ENCODE measurements around the gene PRKCH. TPM values are rescaled to one million over a fixed set of nuclear protein-coding genes. Genes with fewer than 3 reads are reported as not detected.
A peak's percentile ranks its signal among the peaks of the same experiment; 100 is the strongest.

The PRKCH gene
- total RNA-seq, 1 experiment from 2014 or later, result 12.4 TPM

GRCh38 chr14:61519106-61519505, 197.7 kb downstream of the PRKCH start:
- no peak overlapping the region for H3K27ac Mint-ChIP-seq (ENCODE audit: low read depth, unreplicated experiment)
- CTCF ChIA-PET, result no interaction called here
- POLR2A ChIA-PET, result interaction anchor here (0.6 to 1.2 kb wide), 2 partner anchors 20 to 176 kb away, joined by 3 to 4 read pairs; partner anchors contain the start of gene HIF1A
- peaks cover 13% of the 10 kb centered on the region for H3K4me1 Mint-ChIP-seq (ENCODE audit: insufficient read depth, unreplicated experiment)
- no peaks in the 10 kb centered on the region for H3K9me3 Mint-ChIP-seq (ENCODE audit: unreplicated experiment)
- intact Hi-C loops (cut with micrococcal nuclease), result no loop called here
- DNase-seq (ENCODE audit: unreplicated experiment), result no peak
- no peaks in the 10 kb centered on the region for H3K27me3 Mint-ChIP-seq (ENCODE audit: insufficient read depth, unreplicated experiment)
- no TSS peak for BruUV-seq (replicated peaks)
- TF ChIP-seq CTCF (IDR thresholded peaks at IDR 0.05; ENCODE audit: unreplicated experiment), result no peak
- H3K36me3 Mint-ChIP-seq (ENCODE audit: insufficient read depth, unreplicated experiment), result no peaks in the 10 kb centered on the region
- no peak overlapping the region for H3K4me3 Mint-ChIP-seq (ENCODE audit: unreplicated experiment)

GRCh38 chr14:61519735-61520134, 198.4 kb downstream of the PRKCH start:
- ChIA-PET CTCF (interaction anchor here (0.6 kb wide), 2 partner anchors 48 to 1231 kb away, joined by 3 to 7 read pairs; no protein-coding TSS in a partner anchor), POLR2A (interaction anchor here (0.6 to 1.2 kb wide), 2 partner anchors 21 to 175 kb away, joined by 3 to 4 read pairs; partner anchors contain the start of gene HIF1A)
- Mint-ChIP-seq H3K27me3 (ENCODE audit: insufficient read depth, unreplicated experiment) (no peaks in the 10 kb centered on the region), H3K4me1 (ENCODE audit: insufficient read depth, unreplicated experiment) (peaks cover 19% of the 10 kb centered on the region), H3K9me3 (ENCODE audit: unreplicated experiment) (no peaks in the 10 kb centered on the region), H3K27ac (ENCODE audit: low read depth, unreplicated experiment) (no peak overlapping the region), H3K4me3 (ENCODE audit: unreplicated experiment) (no peak overlapping the region), H3K36me3 (ENCODE audit: insufficient read depth, unreplicated experiment) (no peaks in the 10 kb centered on the region)
- no peak for TF ChIP-seq CTCF (IDR thresholded peaks at IDR 0.05; ENCODE audit: unreplicated experiment)
- BruUV-seq (replicated peaks), result no TSS peak
- intact Hi-C loops (cut with micrococcal nuclease), result no loop called here
- DNase-seq (ENCODE audit: unreplicated experiment), result no peak

GRCh38 chr14:61520576-61520975, 199.2 kb downstream of the PRKCH start:
- no peak for TF ChIP-seq CTCF (IDR thresholded peaks at IDR 0.05; ENCODE audit: unreplicated experiment)
- no peaks in the 10 kb centered on the region for H3K27me3 Mint-ChIP-seq (ENCODE audit: insufficient read depth, unreplicated experiment)
- ChIA-PET CTCF (interaction anchor here (0.5 to 1.0 kb wide), 4 partner anchors 8 to 1230 kb away, joined by 3 to 7 read pairs (median 4); no protein-coding TSS in a partner anchor), POLR2A (interaction anchor here (0.6 to 1.1 kb wide), 4 partner anchors 44 to 177 kb away, joined by 3 to 4 read pairs (median 4); no protein-coding TSS in a partner anchor)
- H3K4me3 Mint-ChIP-seq (ENCODE audit: unreplicated experiment), result no peak overlapping the region
- no TSS peak for BruUV-seq (replicated peaks)
- H3K27ac Mint-ChIP-seq (ENCODE audit: low read depth, unreplicated experiment), result no peak overlapping the region
- no peak for DNase-seq (ENCODE audit: unreplicated experiment)
- no peaks in the 10 kb centered on the region for H3K36me3 Mint-ChIP-seq (ENCODE audit: insufficient read depth, unreplicated experiment)
- H3K9me3 Mint-ChIP-seq (ENCODE audit: unreplicated experiment), result no peaks in the 10 kb centered on the region
- peaks cover 28% of the 10 kb centered on the region for H3K4me1 Mint-ChIP-seq (ENCODE audit: insufficient read depth, unreplicated experiment)
- intact Hi-C loops (cut with micrococcal nuclease), result no loop called here

GRCh38 chr14:61521773-61522172, 200.4 kb downstream of the PRKCH start:
- no peak for TF ChIP-seq CTCF (IDR thresholded peaks at IDR 0.05; ENCODE audit: unreplicated experiment)
- CTCF ChIA-PET, result interaction anchor here (1.0 to 3.0 kb wide), 2 partner anchors 16 to 45 kb away, joined by 4 to 15 read pairs; no protein-coding TSS in a partner anchor

More at GRCh38 chr14:61521773-61522172, 200.4 kb downstream of the PRKCH start:
- Mint-ChIP-seq H3K4me3 (ENCODE audit: unreplicated experiment) (no peak overlapping the region), H3K4me1 (ENCODE audit: insufficient read depth, unreplicated experiment) (peaks cover 40% of the 10 kb centered on the region), H3K27ac (ENCODE audit: low read depth, unreplicated experiment) (peak overlapping the region; percentile 12), H3K36me3 (ENCODE audit: insufficient read depth, unreplicated experiment) (no peaks in the 10 kb centered on the region), H3K27me3 (ENCODE audit: insufficient read depth, unreplicated experiment) (no peaks in the 10 kb centered on the region), H3K9me3 (ENCODE audit: unreplicated experiment) (no peaks in the 10 kb centered on the region)
- no peak for DNase-seq (ENCODE audit: unreplicated experiment)
- no TSS peak for BruUV-seq (replicated peaks)
- POLR2A ChIA-PET, result interaction anchor here (1.3 kb wide), 1 partner anchor 9 kb away, joined by 6 read pairs; no protein-coding TSS in a partner anchor
- intact Hi-C loops (cut with micrococcal nuclease), result no loop called here

All from MCF 10A (cell line).